ENCODE results near the gene NFIX.

Gene NFIX

DNA sequence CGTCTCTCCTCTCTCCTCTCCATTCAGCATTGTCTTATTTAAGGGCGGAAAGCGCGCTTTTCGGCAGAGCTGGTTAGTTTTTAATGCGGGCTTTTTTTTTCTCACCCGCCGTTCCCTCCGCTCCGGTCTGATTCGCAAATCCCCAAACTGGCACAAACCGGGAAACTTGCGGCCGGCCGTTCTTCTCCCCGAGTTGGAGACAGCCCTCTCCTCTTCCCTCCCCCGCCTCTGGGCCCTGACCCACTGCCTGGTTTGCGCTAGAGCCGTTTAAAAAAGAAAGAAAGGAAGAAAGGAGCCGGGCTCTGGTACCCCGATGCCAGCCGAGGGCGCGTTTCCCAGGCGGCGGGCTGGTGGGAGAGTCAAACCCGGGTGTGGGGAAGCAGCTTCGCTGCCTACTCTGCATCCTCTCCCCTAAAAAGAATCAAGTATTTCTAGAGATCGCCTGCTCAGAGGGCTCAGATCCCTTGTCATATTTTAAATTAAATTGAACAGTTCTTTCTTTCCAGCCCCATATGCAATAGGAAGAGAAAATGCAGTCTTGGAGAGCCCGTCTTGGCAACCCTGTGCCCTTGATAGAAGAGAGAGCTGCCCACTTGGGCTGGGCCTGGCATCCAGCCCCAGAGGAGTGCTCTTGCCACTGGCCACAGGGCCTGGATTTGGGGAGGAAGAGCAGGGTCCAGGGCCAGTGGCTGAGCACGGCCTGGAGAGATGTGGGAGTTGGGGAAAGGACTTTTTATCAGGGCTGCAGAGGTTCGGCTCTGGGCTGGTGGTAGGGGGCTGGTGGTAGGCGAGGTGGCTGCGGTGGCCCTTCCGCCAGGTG lies 19.0 kb downstream of the NFIX start:
- TF ChIP-seq CTCF (IDR thresholded peaks at IDR 0.05; ENCODE audit: extremely low read depth, insufficient read depth, missing control alignments) = no peak
- in situ Hi-C loops (cut with MboI; ENCODE audit: low pct_unique_long_range_greater_than_20kb, low sequenced_read_pairs, unreplicated experiment) = no loop called here

GRCh38 chr19:13014921-13015280 lies 19.6 kb downstream of the NFIX start:
- DNase-seq (ENCODE audit: low spot score) = no peak
- in situ Hi-C loops (cut with MboI; ENCODE audit: low pct_unique_long_range_greater_than_20kb, low sequenced_read_pairs, unreplicated experiment) = no loop called here
- TF ChIP-seq CTCF (IDR thresholded peaks at IDR 0.05; ENCODE audit: extremely low read depth, insufficient read depth, missing control alignments) = no peak

More for the DNA sequence above, 19.0 kb downstream of the NFIX start:
- no peak for DNase-seq (ENCODE audit: low spot score)

GRCh38 chr19:13015361-13016223 lies 20.3 kb downstream of the NFIX start:
- DNase-seq (ENCODE audit: low spot score) = no peak
- no peak for TF ChIP-seq CTCF (IDR thresholded peaks at IDR 0.05; ENCODE audit: extremely low read depth, insufficient read depth, missing control alignments)
- in situ Hi-C loops (cut with MboI; ENCODE audit: low pct_unique_long_range_greater_than_20kb, low sequenced_read_pairs, unreplicated experiment) = no loop called here

DNA sequence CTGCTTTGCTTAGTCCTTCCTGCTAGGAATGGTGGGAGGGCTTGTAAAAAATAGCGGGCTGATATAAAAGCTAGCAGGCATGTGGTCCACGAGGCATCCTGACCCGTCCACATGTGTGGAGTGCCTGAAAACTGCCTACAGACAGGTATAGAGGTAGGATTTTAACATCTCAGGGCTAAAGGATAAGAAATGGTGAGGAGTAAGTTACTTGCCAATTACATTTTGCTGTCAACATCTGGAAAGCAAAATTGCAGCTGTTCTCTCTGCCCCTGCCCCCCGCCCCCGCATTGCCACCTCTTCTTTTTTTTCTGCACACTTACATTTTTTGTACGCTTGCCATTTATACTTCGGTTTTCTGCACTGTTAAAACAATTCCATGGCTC lies 21.0 kb downstream of the NFIX start:
- in situ Hi-C loops (cut with MboI; ENCODE audit: low pct_unique_long_range_greater_than_20kb, low sequenced_read_pairs, unreplicated experiment) = no loop called here

GRCh38 chr19:13016628-13017305 lies 21.5 kb downstream of the NFIX start:
- in situ Hi-C loops (cut with MboI; ENCODE audit: low pct_unique_long_range_greater_than_20kb, low sequenced_read_pairs, unreplicated experiment) = no loop called here
- TF ChIP-seq CTCF (IDR thresholded peaks at IDR 0.05; ENCODE audit: extremely low read depth, insufficient read depth, missing control alignments) = no peak
- no peak for DNase-seq (ENCODE audit: low spot score)

More for the DNA sequence above, 21.0 kb downstream of the NFIX start:
- TF ChIP-seq CTCF (IDR thresholded peaks at IDR 0.05; ENCODE audit: extremely low read depth, insufficient read depth, missing control alignments) = no peak
- no peak for DNase-seq (ENCODE audit: low spot score)

- DNase-seq (ENCODE audit: low spot score) = no peak
- in situ Hi-C loops (cut with MboI; ENCODE audit: low pct_unique_long_range_greater_than_20kb, low sequenced_read_pairs, unreplicated experiment) = no loop called here
- no peak for TF ChIP-seq CTCF (IDR thresholded peaks at IDR 0.05; ENCODE audit: extremely low read depth, insufficient read depth, missing control alignments)
Observed at GRCh38 chr19:13017306-13018034, 22.2 kb downstream of the NFIX start.
